Stimulated activated CD8-positive, alpha-beta memory T cell treated with anti-CD3 and anti-CD28 coated beads, Interleukin-15, amount 100 ng/mL, for 1 hour (primary cell): ENCODE data around the gene C3orf20.
"Not testable (repeated sequence)": the region's sequence is repeated elsewhere in the genome, so short reads cannot be mapped to it uniquely, and the experiment has no call there.

Experiments
- DNase-seq: peaks from one replicate; pipeline ENCODE4 v3.0.0-alpha.2; 2020; ENCODE audit warnings: low read depth

The C3orf20 gene

DNA sequence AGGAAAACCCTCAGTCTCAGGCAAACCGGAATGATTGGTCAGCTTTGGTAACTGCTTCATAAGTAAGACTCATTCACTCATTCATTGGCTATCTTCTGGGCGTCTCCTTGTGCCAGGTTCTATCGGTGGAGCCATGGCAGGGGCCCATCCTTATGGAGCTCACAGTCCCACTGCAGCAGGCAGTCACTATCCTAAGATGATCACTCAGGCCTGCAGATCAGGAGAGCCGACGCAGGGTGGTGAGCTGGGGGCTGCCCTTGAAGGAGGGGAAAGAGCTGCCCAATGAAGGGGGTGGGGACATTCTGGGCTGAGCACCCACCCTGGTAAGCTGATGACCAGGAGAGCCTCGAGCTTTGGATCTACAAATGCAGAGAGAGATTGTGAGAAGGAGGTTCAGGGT lies 123.3 kb downstream of the C3orf20 start:
- DNase-seq, result no peak

DNA sequence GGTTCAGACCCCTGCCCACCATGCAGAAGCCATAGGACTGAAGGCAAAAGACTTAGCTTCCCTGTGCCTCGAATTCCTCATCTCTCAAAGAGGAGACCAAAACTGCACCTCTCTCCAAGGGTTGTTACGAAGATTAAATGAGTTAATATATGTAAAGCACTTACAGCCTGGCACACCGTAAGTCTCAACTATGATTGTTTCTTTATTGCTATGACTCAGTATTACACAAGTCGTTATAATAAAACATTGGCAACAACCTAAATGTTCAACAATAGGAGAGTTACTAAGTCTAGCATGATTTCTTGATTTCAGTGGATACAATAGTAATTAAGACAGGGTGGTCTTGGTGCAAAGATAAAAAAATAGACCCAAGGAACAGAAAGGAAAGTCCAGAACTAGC lies 124.2 kb downstream of the C3orf20 start:
- DNase-seq, result no peak

DNA sequence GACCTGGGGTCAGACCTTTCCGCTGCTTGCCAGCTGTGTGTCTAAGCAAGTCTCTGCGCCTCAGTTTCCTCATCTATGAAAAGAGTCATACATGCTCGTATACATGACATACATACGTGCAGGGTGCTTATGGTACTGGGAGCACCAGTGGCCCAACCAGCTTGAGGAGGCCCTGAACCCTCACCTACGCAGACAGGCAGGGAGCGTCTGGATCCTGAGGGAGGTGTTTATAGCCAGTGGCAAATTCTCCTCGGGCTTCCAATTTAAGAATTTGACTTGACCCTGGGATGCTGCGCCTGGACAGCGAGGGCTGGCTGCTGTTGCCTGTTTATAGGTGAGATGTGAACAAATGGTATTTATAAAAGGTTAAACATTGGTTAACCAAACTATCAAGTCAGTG lies 126.1 kb downstream of the C3orf20 start:
- no peak for DNase-seq

DNA sequence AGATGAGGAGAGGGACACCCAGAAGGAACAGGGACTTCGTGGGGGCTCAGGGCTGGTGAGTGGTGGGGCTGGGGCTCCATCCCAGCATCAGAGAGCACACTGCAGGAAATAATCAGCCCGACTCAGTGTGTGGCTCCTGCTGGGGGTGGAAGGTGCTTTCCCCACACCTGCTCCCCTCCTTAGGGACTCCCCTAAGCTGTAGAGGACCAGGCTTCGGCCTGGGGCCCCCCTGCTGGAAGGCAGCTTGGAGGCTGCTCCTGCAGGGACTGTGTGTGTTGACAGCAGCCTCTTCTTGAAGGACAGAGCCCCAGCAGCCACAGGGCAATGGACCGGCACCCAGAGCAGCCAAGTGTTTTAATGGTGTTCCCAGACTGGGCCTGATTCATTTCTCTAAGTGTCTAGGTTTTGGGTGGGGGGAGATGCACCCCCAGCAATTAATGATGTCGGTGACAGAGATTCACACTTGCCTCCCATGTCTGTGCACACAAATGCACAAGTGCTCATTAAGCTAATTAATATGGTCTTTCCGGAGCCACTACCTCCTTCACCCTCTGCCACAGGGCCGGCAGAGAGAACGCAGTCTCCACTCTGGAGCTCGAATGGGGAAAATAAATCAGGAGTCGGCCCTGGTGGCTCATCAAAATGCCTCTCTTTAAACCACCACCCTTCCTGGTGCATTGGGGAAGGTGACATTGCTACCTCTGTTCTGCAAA lies 126.9 kb downstream of the C3orf20 start:
- DNase-seq, result no peak

DNA sequence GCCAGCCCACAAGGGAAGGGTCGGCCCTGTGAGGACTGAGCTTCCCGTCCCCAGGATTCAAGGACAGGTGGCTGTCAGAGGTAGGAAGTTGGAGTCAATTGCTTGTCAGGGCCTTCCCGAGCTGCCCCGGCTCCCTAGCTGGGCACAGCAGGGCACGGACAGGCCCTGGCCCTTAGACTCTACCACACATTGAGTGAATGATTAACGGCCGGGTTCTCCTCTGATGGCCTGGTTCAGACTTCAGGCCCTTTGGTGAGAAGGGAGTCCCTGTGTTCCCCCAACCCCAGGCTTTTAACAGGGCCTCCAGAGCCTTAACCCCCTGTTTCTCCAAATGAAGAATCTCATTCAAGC lies 127.4 kb downstream of the C3orf20 start:
- no peak for DNase-seq

DNA sequence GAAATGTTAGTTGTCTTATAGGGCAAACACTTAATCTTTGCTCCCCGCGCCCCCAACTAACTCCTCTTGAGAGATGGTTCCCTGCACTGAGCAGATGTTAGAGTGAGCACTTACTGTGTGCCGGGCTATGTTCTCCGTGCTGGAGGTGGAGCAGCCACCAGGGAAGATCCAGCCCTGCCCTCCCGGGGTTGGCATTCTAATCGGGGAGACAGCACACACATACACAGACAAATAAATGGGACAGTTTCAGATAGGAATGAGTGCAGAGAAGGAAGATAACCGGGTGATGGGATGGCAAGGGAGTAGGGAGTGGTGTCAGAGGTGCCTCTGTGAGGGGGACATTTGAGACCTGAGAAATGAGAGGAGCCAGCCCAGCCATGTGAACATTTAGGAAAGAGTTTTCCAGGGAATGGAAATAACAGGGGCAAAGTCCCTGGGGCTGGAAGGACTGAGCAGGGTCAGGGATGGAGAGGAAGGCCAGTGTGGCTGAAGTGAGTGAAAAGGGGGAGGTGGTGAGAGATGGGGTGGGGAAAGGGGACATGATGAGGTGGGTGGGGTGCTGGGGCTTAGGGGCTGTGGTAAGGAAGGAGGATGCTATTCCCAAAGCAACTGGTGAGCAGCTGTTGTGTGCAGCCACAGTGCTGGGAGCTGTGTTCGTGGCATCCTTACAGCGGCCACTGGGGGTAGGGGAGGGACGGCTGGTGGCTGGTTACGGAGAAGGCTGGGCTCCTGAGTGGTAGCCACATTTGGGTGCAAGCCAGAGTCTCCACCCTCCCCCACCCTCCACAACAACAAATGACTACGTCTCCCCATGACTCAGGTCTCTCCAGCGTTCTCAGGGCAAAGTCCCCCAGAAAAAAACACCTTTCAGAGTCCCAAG lies 128.4 kb downstream of the C3orf20 start:
- no peak for DNase-seq

DNA sequence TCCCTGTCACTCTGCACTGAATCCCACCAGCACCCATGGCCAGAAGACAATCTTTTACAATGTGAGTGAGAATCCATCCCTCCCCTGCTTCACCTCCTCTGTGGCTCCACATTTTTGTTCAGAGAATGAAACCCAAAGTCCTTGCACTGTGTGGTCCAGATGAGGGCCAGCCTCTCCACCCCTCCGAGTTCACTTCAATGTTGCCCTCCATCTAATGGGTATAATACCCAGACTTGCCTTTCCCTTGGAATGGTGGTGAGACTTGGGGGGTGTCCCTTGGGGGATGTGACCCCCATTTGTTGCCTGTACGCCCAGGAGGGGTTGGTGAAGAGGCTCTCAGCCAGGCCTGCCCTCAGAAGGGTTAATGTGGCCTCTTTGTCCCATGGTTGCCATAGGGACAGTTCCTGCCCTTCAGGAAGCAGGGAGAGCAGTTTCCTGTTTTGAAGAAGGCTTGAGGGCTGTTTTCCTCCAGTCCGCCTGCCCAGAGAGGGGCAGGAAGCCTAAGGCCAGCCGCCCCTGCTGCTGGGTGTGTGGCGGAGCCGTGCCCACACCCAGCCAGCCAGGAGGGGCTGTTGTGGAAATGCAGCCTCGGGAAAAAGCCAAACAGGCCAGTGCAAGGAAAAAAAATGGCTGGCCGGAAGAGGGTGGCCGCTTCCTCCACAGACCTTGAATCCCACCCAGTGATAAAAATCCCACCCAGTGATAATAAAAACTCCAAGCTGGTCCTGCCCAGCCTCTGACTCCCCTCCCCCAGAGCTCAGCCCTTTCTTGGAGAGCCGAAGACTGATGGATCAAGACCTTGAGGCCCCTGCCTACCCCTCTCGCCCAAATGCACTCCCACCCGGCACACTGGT lies 129.3 kb downstream of the C3orf20 start:
- no peak for DNase-seq

DNA sequence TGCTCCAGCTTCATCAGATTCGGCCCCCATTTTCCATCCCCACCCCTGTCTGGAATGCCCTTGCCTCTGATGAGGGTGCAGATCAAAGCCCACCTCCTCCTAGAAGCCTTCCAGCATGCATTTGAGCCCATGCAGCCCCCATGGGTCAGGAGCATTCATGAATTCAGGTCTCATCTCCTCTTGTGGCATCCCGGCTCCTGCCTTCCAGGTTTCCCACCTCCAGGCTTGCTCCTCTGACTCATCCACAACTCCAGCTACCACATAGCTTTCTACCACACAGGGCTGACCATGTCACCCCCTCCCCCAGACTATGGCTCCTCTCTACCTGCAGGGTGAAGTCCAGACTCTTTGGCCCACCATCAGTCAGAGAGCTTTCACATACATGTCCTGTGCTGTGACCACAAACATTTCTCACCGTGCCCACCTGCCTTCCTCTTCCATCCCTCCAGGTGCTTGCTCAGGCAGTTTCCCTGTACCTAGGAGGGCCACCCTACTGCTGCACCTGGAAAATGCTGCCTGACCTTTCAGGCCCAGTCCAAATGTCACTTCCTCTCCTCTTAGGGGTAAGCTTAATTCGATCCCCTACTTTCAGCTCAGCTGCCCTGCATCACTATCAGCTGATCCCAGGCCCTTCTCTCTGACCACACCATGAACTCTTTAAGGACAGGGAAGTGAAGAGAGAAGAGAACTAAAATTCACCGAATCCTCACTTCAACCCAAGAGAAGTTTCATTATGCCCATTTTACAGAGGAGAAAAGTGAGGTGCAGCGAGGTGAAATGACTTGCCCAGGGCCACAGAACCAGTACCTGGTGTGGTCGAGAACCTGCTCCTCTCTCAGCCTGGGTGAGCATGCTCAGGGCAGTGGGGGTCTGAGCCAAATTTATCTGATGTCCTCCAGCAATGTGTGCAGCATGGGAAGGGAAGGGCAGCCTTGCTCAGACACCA lies 130.2 kb downstream of the C3orf20 start:
- no peak for DNase-seq

DNA sequence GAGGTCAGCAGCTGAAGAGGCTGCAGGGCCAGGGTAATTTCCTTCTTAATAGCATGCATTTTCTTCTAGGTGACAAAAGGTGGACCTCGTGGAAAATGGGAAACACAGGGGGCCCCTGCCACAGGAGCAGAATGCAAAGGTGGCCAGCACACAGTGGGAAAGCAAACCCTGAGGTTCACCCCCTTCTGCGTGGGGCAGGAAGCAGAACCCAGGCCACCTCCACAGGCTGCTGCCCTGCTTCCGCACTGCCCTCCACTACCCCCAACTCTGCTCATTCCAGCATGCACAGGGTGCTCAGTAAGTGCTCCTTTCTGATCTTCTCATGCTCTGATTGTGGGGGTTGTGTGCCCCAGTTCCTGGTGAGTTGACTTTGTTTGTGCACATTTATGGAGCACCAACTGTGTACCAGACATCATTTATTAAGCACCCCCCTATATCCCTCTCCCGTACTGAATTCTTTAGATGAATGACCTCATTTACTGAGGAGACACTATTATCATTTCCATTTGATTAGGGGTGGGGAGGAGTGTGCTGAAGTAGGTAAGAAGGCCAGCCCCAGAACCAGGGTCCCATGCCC lies 131.1 kb downstream of the C3orf20 start:
- no peak for DNase-seq

DNA sequence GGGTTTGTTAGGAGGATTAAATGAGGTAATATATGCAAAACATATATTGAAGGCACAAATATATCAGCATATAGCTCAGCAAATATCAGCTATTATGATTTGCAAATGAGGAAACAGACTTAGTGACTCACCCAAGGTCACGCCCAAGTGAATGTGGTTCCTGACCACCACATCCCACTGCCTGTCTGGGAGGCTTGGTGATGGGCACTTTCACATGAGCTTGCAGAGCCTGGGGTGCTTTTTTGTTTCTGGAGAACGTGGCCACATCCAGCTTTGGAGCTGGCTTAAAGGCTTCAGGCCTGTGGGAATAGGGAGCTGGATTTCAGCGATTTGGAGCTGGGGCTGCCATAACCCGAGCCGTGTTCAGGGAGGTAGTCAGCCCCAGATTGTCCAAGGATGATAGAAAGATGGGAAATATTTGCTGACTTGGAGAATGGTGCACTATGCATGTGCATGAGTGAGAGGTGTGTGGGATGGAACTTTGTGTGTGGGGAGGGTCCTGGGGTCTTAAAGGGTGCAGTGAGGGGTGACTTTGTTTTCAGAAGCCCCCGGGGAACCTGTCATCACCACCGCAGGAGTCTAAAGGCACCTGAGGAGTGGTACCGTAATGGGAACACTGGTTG lies 131.8 kb downstream of the C3orf20 start:
- no peak for DNase-seq

DNA sequence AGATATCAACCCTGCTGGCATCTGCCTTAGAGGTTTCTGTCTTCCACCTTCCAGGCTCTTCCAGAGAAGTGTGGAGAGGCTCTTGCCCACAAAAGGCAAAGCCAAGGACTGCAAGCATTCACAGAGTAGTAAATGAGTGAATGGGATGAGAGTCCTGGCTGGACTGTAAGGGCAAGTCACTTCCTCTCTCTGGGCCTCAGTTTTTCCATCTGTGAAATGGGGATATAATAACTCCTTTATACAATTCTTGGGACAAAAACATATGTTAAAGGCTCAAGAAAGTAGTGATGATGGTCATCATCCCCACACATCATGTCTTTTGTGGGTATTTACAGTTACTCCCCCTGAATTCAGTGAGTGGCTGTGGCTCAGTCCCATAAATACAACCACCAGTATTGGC lies 133.1 kb downstream of the C3orf20 start:
- no peak for DNase-seq

DNA sequence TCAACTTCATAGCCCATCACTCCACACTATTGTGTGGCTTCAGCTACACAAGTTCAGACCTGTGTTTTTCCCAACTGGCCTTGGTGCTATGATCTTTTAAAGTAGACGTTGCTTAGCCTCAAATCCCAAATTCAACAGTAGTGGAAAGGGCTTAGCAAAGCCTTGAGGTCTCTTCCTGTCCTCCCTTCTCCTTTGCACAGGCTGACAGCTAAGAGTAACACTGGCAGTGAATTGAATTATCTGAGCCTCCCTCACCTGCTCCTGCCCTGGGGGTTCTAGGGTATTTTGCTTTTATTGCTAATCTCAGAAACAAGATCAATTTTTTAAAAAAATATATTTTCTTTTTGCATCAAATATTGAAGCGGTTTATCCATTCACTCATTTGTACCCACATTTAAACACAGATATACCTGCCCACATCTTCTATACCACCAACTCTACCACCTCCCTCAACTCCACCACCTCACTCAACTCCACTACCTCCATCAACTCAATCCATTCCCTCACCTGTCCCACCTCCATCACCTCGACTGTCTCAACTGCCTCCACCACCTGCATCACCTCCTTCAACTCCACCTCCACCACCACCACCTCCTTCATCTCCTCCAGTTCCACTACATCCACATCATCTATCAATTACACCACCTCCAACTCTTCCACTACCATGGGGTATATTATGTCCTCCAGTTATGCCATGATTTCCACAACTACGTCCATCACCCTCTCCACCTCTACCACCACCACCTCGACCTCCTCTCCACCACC lies 133.7 kb downstream of the C3orf20 start:
- no peak for DNase-seq

DNA sequence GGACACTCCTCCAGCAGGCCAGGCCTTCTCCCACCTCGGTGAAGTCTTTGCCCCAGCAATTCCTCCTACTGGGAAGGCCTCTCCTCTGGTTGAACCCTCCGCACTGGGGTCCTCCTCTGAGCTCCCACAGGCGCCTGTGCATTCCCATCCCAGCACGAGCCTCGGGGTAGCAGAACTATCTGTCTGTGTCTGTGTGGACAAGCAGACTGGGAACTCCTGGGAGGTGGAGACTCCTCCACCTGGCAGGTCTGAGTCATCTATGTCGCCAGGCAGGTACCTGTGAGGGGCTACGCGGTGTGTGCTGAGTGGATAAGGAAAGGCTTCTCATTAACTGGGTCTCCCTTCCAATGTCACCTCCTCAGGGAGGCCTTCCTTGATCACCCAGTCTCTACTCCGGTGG lies 134.7 kb downstream of the C3orf20 start:
- not testable (repeated sequence) for DNase-seq

DNA sequence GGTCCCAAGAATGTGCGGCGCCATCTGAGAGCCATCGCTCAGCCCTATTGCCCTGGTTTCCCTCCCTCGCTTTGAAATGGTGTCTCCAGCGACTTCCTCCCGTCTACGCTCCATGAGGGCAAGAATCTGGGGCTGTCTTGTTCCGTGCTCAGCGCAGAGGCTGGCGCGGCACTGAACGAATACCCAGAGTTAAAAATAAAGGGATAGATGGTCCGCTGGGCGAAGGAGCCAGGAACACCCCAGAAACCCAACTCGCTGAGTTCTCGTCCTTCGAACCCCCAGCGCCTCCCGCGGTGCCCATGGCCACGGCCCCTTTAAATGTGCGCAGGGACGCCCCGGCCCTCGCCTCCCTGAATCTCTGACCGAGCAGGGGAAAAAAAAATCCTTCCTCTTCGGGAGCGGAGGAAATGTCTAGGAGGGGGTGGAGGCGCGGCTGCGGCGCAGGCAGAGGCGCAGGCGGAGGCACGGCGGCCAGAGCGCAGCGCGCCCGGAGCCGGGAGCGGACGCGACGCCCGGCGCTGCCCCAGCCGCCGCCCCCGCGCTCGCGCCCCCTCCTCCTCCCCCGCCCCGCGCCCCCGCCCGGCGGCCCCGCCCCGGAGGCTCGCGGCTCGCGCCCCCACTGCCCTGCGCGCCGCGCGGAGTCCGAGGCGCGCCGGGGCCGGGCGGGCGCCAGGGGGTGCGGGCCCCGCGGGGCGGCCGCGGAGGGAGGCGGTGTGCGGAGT lies 135.3 kb downstream of the C3orf20 start:
- DNase-seq, result no peak

DNA sequence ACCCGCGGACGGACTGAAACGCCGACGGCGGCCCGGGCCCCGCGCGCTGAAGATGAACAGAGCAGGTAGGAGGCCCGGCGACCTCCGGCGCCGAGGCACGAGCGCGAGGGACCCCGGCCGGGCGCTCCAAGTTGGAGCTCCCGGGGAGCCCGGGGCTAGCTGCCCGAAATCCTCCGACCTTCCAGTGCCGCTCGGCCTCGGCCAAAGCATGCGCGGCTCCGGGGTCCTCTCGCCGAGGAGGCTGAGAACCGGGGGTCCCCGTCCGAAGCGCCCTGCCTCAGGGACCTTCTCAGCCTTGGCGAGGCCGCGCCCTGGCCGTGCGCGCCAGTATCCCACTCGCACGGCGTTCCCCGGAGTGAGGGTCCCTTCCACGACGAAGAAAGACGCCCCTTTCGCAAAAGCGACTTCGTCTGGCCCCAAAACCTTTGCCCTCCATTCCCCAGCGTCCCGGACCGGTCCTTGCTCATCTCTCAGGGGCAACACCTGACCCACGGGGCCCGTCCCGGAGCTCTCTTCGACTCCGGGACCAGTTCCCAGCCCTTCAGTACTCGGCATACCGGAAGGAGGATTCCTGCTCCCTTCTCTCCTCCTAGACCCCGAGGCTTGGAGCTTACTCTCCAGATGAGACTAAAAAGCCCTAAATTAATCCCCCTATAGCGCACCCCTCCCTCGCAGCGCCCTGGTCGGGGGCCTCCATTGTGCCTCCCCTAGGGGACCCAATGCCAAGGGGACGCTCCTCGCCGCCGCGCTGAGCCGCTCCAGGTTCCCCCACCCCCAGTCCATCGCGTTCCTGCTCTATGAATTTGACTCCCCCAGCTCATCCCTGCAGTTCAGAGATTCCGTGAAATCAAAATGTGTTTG lies 136.1 kb downstream of the C3orf20 start:
- no peak for DNase-seq

DNA sequence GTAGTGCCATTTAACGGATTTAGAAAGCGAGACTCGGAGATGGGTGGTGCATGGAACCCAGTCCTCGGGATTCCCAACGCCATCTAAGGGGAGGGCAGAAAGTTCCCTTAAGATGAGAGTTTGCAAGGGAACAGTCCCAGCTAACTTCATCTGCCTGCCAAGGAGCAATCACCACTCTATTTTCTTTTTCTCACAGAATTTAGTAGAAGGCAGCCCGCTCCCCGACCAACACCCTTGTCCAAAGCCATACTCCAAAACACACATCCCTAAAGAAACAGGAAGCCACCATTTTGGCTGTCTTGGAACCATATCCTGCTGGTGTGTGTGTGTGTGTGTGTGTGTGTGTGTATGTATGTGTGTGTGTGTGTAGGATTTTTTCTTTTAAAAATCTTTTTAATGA lies 136.7 kb downstream of the C3orf20 start:
- no peak for DNase-seq

DNA sequence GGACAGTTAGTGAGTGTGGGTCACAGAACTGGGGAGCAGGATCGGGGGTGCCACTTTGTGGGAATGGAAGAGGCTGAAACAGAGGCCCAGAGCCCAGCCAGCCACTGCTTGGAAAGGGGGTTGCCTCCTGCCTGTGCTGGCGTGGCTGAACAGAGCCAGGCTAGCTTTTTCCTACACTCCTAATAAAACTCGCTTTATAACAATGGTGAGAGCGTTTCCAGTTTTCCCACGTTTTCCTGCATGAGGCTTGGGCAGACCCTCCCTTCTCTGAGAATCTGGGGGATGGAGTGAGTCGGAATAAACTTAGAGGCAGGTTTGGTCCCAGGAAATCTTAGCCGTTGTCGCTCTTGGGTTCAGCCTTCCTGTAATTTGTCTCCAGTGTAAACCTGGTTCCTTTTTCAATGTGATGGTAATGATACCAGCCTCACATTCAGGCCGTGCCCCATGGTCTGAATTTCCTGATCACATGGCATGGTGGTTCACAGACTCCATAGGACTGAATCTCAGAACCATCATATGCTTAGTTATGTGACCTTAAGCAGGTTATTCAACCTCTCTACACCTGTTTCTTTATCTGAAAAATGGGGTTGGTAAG lies 137.4 kb downstream of the C3orf20 start:
- no peak for DNase-seq

DNA sequence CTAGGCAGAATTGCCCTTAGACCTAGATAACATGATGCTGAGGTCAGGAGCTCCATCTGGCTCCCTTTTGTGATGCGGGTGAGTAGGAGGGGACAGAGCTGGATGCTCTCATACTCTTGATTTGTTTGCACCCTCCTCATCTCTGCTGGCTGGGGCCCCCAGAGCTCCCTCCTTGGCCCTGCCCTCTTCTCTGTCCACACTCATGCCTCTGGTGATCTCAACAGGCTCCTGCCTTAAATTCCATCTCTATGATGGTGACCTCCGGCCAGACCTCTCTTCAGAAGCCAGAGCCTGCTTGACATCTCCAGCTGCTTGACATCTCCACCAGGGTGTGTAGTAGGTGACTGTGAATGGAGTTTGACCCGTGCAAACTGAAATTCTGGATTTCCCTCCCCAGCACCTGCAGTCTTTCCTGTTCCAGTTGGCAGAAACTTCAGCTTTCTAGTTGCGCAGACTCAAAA lies 139.5 kb downstream of the C3orf20 start:
- DNase-seq, result no peak
